ENCODE results near the gene C1QTNF6. TPM values are rescaled to one million over a fixed set of nuclear protein-coding genes. Genes with fewer than 3 reads are reported as not detected.

The C1QTNF6 gene
- total and polyA plus RNA-seq, 2 experiments from 2014 or later, result 23.6 to 29.7 TPM

DNA sequence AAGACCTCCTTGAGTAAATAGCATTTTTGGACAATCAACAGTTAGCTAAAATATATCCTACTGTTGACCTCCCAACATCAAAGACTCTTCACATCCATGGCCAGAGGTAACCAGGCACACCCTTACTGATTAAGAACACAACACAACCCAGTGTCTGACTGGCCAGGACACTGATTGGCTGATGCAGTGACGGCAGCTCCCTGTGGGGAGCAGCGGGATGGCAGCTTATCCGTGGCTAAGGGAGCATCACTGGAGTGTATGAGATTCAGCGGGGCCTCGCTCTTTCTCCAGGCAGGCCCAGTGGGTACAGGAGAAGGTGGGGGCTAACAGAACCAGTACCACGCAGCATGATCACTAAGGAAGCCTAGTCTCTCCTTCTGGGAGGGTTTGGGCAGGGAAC, 28.0 kb downstream of the C1QTNF6 start:
- no peak for TF ChIP-seq EZH2phosphoT487 (IDR thresholded peaks at IDR 0.05; ENCODE audit: low read depth, severe bottlenecking, unreplicated experiment)
- no peak for TF ChIP-seq EZH2 (IDR thresholded peaks at IDR 0.05; ENCODE audit: borderline replicate concordance)
- TF ChIP-seq, protein P1, sequence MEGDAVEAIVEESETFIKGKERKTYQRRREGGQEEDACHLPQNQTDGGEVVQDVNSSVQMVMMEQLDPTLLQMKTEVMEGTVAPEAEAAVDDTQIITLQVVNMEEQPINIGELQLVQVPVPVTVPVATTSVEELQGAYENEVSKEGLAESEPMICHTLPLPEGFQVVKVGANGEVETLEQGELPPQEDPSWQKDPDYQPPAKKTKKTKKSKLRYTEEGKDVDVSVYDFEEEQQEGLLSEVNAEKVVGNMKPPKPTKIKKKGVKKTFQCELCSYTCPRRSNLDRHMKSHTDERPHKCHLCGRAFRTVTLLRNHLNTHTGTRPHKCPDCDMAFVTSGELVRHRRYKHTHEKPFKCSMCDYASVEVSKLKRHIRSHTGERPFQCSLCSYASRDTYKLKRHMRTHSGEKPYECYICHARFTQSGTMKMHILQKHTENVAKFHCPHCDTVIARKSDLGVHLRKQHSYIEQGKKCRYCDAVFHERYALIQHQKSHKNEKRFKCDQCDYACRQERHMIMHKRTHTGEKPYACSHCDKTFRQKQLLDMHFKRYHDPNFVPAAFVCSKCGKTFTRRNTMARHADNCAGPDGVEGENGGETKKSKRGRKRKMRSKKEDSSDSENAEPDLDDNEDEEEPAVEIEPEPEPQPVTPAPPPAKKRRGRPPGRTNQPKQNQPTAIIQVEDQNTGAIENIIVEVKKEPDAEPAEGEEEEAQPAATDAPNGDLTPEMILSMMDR (IDR thresholded peaks at IDR 0.05; ENCODE audit: poor library complexity), result no peak
- H4K20me1 ChIP-seq (ENCODE audit: insufficient read depth, poor library complexity, severe bottlenecking), result no peaks in the 10 kb centered on the region
- H3K79me2 ChIP-seq, result no peaks in the 10 kb centered on the region
- DNase-seq (ENCODE audit: low spot score), result no peak
- no peak overlapping the region for H3K27ac ChIP-seq
- H3K36me3 ChIP-seq (replicated peaks; ENCODE audit: insufficient read depth, low read depth), result no peaks in the 10 kb centered on the region
- no peaks in the 10 kb centered on the region for H3K9me3 ChIP-seq (ENCODE audit: low read depth)
- WGBS (ENCODE audit: low lambda C conversion rate, missing lambda C conversion rate), result 55% methylated on average over 6 of the region's 6 CpGs
- H3K9me2 ChIP-seq (replicated peaks; ENCODE audit: insufficient read depth), result no peaks in the 10 kb centered on the region
- H3K4me2 ChIP-seq, result no peak overlapping the region
- H3K4me1 ChIP-seq (ENCODE audit: insufficient read depth), result no peaks in the 10 kb centered on the region
- H3K27me3 ChIP-seq, result no peaks in the 10 kb centered on the region
- H3K4me3 ChIP-seq, result no peak overlapping the region
- H2AFZ ChIP-seq, result no peak overlapping the region

DNA sequence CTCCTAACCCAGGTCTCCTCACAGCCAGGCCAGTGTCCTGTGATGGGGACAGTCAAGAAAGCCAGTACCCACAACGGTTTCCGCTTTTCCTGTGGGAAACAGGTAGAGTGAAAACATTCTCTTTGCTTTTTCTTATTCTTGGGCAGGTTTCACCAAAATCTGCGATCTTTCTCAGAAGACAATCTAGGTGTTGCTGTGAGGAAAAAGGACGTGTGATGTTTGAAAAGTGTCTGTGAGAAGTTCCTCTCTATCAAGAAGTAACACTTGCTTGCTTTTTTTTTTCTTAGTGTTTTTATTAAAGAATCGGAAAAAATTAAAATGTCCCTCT, 29.1 kb downstream of the C1QTNF6 start:
- 89% methylated on average over 5 of the region's 5 CpGs for WGBS (ENCODE audit: low lambda C conversion rate, missing lambda C conversion rate)

DNA sequence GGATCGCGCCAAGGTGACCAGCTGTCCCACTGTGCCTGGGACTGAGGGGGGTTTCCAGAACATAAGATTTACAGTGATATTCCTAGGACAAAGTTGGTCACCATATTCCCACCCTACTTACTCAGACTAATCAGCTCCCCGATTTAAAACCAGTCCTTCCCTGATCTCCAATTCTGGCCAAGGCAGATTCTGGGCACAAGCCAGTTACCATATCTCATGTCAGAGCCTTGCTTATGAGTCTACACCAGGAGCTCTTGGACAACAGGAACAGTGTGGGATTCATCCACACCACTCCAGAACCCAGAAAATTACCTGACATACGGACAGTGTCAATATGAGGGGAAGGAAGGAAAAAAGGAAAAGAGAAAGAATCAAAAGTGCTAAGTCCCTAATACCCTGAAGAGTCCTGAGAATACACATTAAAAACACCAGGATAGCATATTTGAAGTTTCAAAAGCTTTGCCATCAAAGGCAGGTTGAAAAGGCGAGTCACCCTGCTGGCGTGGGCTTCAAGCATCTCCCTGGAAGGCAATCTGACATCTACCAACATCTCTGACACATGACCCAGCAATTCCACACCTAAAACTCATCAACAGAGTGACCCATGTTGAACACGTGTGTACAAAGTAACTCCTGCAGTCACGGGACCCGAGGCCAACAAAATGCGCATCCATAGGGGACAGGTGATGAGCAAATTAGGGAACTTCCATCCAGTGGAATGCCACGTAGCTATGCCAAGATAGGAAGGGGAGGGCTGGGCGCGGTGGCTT, 30.3 kb downstream of the C1QTNF6 start:
- Histone ChIP-seq H2AFZ (no peak overlapping the region), H4K20me1 (ENCODE audit: insufficient read depth, poor library complexity, severe bottlenecking) (no peaks in the 10 kb centered on the region), H3K4me1 (ENCODE audit: insufficient read depth) (no peaks in the 10 kb centered on the region), H3K4me3 (no peak overlapping the region), H3K4me2 (no peak overlapping the region), H3K9me2 (replicated peaks; ENCODE audit: insufficient read depth) (no peaks in the 10 kb centered on the region), H3K36me3 (replicated peaks; ENCODE audit: insufficient read depth, low read depth) (no peaks in the 10 kb centered on the region), H3K27me3 (no peaks in the 10 kb centered on the region), H3K9me3 (ENCODE audit: low read depth) (no peaks in the 10 kb centered on the region), H3K27ac (no peak overlapping the region), H3K79me2 (no peaks in the 10 kb centered on the region)
- 86% methylated on average over 13 of the region's 13 CpGs for WGBS (ENCODE audit: low lambda C conversion rate, missing lambda C conversion rate)
- no peak for TF ChIP-seq EZH2 (IDR thresholded peaks at IDR 0.05; ENCODE audit: borderline replicate concordance)
- TF ChIP-seq, protein P1 (IDR thresholded peaks at IDR 0.05; ENCODE audit: poor library complexity), result no peak
- TF ChIP-seq EZH2phosphoT487 (IDR thresholded peaks at IDR 0.05; ENCODE audit: low read depth, severe bottlenecking, unreplicated experiment), result no peak
- no peak for DNase-seq (ENCODE audit: low spot score)

More for the DNA sequence above, 29.1 kb downstream of the C1QTNF6 start:
- Histone ChIP-seq H3K4me3 (no peak overlapping the region), H3K36me3 (replicated peaks; ENCODE audit: insufficient read depth, low read depth) (no peaks in the 10 kb centered on the region), H3K79me2 (no peaks in the 10 kb centered on the region), H4K20me1 (ENCODE audit: insufficient read depth, poor library complexity, severe bottlenecking) (no peaks in the 10 kb centered on the region), H3K9me3 (ENCODE audit: low read depth) (no peaks in the 10 kb centered on the region), H3K4me1 (ENCODE audit: insufficient read depth) (no peaks in the 10 kb centered on the region), H3K9me2 (replicated peaks; ENCODE audit: insufficient read depth) (no peaks in the 10 kb centered on the region), H3K27ac (no peak overlapping the region), H3K27me3 (no peaks in the 10 kb centered on the region), H2AFZ (no peak overlapping the region), H3K4me2 (no peak overlapping the region)
- TF ChIP-seq, protein P1 (IDR thresholded peaks at IDR 0.05; ENCODE audit: poor library complexity), result no peak
- TF ChIP-seq EZH2phosphoT487 (IDR thresholded peaks at IDR 0.05; ENCODE audit: low read depth, severe bottlenecking, unreplicated experiment) (no peak), EZH2 (IDR thresholded peaks at IDR 0.05; ENCODE audit: borderline replicate concordance) (no peak)
- DNase-seq (ENCODE audit: low spot score), result no peak

Measured in hepatocyte (in vitro differentiated cells).